ENCODE measurements around the gene SH2D7.

Gene SH2D7

DNA sequence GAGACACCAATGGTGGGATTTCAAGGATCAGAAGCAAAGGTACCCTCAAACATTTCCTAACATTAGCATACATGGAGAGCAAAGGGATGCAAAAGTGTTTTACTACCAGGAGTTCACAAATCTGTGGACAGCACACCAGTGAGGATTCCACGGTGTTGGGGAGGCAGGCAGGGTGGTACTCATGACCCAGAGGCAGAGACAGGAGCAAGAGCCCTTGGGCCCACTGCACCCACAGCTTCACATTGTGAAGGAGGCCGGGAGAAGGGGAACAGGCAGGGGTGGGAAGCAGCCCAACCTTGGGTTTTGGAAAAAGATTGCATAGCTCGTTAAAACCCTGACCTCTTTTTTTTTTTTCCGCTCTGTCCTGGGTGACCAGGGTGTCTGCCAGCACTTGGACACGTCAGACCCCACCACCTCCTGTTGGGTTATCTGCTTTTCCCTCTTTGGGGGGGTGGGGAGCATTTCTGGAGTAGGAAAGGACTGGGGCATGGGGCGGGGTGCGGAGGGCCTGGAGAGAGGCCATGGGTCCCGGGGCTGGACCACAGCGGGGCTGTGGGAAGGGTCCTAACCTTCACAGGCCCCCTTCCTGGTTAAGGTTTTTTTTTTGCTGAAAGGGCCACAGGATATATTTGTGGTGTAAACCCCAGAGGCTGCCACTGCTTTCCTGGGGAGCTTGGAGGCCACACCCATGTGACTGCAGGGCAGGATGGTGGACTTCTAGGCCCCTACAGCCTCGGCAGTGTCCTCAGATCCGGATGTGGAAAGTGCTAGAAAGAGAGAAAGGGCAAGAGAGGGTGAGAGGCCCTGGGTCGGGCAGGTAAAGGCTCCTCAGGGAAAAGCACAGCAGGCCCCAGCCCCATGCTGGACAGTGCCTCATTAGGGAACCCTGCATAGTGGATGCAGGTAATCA is 12.5 kb downstream of the SH2D7 start:
- DNase-seq, result no peak

GRCh38 chr15:78105476-78106241 is 13.3 kb downstream of the SH2D7 start:
- no peak for DNase-seq

- no peak for DNase-seq
Observed at GRCh38 chr15:78107471-78107870, 15.1 kb downstream of the SH2D7 start.

- peak; percentile 76 for DNase-seq
Observed at GRCh38 chr15:78108300-78109084, 16.1 kb downstream of the SH2D7 start.

GRCh38 chr15:78109156-78109555 is 16.8 kb downstream of the SH2D7 start:
- no peak for DNase-seq

GRCh38 chr15:78110096-78110495 is 17.7 kb downstream of the SH2D7 start:
- no peak for DNase-seq

GRCh38 chr15:78110916-78111475 is 18.6 kb downstream of the SH2D7 start:
- DNase-seq, result no peak

DNA sequence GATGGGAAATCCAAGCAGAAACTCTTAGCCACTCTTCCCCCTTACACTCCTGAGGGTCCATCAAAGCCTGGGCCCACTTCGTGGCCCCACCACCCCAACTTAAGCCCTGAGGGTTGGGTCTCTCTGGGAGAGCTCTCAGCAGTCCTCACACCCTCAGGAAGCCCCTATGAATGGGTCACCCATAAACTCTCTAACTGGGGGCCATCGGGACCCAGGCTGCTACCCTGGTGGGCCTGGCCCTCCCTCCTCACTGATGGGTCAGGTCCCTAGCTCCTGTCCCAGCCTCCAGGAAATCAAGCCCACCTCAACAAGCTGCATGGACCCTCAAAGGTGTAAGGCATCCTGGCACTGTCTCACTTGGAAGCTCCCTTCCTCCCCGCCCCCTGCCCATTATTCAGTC is 19.4 kb downstream of the SH2D7 start:
- no peak for DNase-seq

DNA sequence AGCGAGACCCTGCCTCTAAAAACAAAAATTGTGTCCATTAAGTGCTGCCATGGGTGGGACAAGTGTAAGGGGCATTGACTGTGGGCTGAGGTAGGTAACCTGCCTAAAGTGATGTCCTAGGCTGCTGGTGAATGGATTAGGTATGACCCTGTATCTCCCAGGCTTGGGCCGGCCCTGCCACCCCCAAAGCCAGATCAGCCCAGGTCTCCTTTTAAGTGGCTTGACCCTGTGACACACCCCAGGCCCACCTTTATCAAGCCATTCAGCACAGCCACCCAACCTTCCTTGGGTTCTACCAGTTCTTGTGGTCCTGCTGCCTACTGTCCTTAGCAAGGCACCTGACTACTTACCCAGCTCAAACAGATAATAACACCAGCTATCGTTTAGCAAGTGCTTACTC is 20.2 kb downstream of the SH2D7 start:
- DNase-seq, result no peak

DNA sequence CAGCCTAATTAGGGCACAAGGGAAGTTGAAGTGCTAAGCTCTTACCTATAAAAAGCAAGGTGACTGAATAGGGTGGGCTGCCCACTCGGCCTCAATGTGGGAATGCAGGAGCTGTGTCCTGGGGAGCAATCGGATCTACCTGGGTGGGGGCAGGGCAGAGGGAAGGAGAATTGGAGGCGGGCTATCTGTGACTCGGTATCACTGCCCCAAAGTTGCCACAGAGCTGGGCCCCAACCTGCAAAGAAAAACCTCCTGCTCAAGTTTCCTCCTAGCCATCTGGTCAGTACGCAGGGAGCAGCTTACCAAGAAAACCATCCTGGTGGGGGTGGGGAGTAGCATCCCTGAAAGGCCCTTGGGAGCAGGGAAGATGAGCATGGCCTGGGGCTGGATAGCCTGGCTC is 28.2 kb downstream of the SH2D7 start:
- DNase-seq, result no peak

GRCh38 chr15:78125267-78125666 is 32.9 kb downstream of the SH2D7 start:
- DNase-seq, result no peak

GRCh38 chr15:78127882-78128281 is 35.5 kb downstream of the SH2D7 start:
- DNase-seq, result no peak

- DNase-seq, result no peak
Observed at GRCh38 chr15:78129077-78129750, 36.9 kb downstream of the SH2D7 start.

DNA sequence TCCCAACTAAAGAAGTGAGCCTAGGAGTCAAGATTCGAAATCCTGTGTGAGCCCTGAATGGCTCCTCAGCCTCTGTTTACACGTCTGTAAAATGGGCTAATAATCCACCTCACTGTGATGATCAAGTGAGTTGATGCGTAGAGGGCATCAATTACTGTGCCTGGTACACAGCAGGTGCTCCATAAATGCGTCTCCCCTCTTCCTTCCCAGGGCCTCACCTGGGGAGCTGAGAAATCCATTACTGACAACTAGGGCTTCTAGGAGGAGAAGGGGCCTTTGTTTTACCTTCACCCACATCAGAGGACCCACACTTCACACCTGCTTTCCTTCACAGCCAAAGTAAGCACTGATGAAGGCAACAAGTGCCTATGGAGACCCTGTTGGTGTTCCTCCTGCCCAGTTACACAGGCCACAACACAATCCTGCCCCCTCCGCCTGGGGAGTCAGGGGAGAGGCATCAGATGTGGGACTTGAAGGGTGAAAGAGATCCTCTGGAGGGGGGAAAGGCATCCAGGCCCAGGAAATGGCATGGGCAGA is 37.5 kb downstream of the SH2D7 start:
- DNase-seq, result no peak

GRCh38 chr15:78130466-78131294 is 38.3 kb downstream of the SH2D7 start:
- DNase-seq, result peak; percentile 44

DNA sequence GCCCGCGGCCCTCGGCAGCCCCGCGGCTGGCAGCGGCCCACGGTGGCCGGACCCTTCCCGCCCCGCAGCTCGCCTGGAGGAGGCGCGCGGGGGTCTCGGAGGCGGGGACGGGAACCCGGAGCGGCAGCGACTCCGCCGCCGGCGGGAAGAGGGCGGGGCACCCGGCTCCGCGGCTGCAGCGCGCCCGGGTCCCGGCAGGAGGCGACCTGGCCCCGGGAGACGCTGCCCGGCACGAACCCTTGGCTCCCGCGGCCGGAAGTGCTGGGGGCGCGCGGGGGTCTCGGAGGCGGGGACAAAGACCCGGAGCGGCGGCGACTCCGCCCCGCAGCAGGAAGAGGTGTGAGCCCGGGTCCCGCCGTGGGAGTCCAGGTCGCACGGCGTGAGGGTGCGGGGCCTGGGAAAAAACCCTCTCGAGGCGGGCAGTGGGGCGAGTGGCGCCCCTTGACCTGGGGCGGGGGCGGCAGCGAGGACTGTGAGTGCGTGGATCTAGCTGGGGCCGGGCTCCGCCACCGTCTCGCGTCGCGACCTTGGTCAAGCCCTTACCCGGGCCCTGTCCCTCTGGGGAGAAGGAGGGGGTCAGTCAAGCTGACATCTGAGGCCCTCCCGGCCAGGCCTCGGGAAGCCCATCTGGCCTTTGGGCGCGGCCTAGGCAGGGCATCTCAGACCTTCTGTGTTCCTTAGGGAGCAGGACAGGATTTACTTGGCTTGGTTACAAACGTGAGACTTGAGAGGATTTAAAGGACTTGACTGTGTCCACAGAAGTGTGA is 39.1 kb downstream of the SH2D7 start, which contains the start of gene CIB2:
Gene CIB2 (minus strand): TSS at position 151 of the 767 bp plus-strand sequence. CDS start 230 bp downstream, outside the sequence.
- peak; percentile 66 for DNase-seq

GRCh38 chr15:78133801-78134200 is 41.4 kb downstream of the SH2D7 start:
- no peak for DNase-seq

DNA sequence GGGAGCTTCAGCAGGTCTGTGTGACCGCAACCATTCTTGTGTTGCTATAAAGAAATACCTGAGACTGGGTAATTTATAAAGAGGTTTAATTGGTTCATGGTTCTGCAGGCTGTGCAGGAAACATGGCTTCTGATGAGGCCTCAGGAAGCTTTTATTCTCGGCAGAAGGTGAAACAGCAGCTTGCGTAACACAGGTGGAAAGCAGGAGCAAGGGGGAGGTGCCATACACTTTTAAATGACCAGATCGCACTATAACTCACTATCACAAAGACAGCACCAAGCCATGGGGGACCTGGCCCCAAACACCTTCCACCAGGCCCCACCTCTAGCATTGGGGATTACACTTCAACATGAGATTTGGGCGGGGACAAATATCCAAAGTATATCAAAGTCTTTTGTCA is 47.2 kb downstream of the SH2D7 start:
- DNase-seq, result no peak

DNA sequence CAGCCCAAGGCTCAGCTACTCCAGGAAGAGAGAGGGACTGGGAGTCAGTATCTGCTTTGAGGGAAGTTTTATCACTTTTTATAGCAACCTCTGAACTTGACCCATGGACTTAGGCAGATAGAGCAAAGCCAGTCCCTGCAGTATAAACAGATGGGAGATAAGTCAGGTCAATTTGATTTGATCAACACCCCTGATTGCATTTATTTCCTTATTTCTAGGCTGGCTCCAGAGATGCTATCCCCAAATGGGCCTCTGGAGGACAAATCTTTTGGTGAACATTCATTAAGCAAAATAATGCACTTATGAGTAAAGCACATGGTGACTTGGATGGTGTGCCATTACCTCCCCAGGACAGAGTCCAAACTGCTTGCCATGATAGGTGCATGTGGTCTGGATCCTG is 47.9 kb downstream of the SH2D7 start:
- no peak for DNase-seq

DNA sequence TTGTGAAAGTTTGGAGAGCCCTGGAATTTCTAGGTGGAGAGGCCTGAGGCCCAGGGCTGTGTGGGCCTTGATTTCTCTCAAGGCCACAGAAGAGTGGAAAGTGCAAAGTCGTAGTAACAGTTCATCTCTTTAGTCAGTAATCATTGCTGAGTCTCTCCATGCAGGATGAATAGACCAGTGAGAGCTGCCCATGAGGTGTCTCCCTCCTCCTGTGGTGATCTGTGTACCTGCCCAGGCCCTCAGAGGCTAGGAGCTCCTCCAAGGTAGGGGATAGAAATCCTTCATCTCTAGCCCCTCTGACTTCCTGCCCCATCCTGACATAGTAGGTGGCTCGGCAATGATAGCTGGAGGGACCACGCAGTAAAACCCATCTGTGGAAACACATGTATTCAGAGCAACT is 50.0 kb downstream of the SH2D7 start:
- DNase-seq, result no peak
